ENCODE results near the gene OR52M1. TPM values are rescaled to one million over a fixed set of nuclear protein-coding genes. Genes with fewer than 3 reads are reported as not detected.

OR52M1 gene
- total RNA-seq, 1 donor from 2014 or later = not detected

DNA sequence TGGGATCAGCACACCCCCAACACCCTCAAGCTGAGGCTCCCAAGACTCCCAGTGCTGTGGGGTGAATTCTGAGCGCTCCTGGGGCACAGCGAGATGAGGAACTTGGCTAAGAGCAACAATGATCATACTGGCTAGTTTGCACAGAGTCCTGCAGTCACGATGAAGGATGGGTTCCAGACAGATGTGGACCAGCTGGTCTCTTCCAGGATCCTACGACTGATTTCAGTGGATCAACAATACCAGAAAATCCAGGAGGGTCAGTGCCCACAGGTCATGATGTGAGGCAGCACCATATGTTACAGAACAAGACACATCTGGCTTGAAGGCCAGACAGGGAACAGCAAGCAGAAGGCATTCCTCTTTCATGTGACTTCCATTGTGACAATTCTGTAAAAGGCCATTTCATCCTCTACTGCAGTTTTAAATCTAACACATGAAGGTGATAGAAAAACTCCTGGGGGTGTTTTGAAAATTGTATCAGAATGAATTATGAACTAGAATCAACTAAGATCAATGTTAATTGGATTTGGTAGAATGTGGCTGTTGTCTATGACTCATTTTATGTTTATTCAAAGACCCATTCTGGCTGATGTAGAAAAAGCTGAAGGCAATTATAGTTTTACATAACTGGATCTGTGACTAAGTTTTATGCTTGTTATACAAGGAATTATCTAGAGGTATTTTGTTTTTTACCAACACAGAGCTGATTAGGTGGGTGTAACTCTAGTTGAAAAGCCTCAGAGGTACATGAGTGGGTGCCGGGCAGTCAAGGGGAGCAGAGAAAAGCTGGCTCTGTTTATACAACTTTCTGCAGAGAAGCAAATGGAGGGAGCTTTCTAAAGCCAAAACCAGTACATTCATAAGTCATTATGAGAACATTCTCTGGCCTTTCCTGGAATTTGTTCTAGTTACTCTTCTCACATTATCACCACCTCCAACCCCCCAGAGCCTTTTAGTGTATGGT is 33.4 kb upstream of the OR52M1 start:
- no peaks in the 10 kb centered on the region for H3K9me3 Mint-ChIP-seq (ENCODE audit: unreplicated experiment)
- H3K27me3 Mint-ChIP-seq (ENCODE audit: unreplicated experiment) = no peaks in the 10 kb centered on the region
- H3K4me1 Mint-ChIP-seq (ENCODE audit: unreplicated experiment) = no peaks in the 10 kb centered on the region
- DNase-seq (ENCODE audit: low spot score) = no peak
- H3K4me3 Mint-ChIP-seq (ENCODE audit: unreplicated experiment) = no peak overlapping the region
- no peaks in the 10 kb centered on the region for H3K36me3 Mint-ChIP-seq (ENCODE audit: low read depth, unreplicated experiment)
- TF ChIP-seq, protein P1, sequence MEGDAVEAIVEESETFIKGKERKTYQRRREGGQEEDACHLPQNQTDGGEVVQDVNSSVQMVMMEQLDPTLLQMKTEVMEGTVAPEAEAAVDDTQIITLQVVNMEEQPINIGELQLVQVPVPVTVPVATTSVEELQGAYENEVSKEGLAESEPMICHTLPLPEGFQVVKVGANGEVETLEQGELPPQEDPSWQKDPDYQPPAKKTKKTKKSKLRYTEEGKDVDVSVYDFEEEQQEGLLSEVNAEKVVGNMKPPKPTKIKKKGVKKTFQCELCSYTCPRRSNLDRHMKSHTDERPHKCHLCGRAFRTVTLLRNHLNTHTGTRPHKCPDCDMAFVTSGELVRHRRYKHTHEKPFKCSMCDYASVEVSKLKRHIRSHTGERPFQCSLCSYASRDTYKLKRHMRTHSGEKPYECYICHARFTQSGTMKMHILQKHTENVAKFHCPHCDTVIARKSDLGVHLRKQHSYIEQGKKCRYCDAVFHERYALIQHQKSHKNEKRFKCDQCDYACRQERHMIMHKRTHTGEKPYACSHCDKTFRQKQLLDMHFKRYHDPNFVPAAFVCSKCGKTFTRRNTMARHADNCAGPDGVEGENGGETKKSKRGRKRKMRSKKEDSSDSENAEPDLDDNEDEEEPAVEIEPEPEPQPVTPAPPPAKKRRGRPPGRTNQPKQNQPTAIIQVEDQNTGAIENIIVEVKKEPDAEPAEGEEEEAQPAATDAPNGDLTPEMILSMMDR (IDR thresholded peaks at IDR 0.05; ENCODE audit: unreplicated experiment) = no peak
- no peak overlapping the region for H3K27ac Mint-ChIP-seq (ENCODE audit: unreplicated experiment)

DNA sequence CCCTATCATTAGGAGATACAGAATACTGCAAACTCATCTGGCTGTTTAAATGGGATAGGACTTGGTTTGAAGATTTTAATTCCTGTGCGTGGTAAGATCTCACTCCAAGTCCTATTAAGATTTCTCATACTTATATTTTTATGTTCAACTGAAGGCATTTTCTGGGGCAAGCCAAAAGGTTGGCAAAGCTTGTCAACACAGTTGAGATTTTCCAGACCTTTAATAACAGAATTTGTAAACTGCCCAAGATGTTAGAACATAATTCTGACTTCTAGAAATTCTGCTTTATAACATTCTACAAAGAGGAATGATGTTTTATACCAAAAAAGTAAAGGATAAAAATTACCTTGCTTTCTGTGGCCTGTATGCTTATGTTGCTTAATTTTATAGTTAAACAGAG is 30.8 kb upstream of the OR52M1 start:
- no peaks in the 10 kb centered on the region for H3K4me1 Mint-ChIP-seq (ENCODE audit: unreplicated experiment)
- no peaks in the 10 kb centered on the region for H3K27me3 Mint-ChIP-seq (ENCODE audit: unreplicated experiment)
- H3K27ac Mint-ChIP-seq (ENCODE audit: unreplicated experiment) = no peak overlapping the region
- no peak for DNase-seq (ENCODE audit: low spot score)
- no peaks in the 10 kb centered on the region for H3K9me3 Mint-ChIP-seq (ENCODE audit: unreplicated experiment)
- TF ChIP-seq, protein P1 (IDR thresholded peaks at IDR 0.05; ENCODE audit: unreplicated experiment) = no peak
- H3K4me3 Mint-ChIP-seq (ENCODE audit: unreplicated experiment) = no peak overlapping the region
- no peaks in the 10 kb centered on the region for H3K36me3 Mint-ChIP-seq (ENCODE audit: low read depth, unreplicated experiment)

DNA sequence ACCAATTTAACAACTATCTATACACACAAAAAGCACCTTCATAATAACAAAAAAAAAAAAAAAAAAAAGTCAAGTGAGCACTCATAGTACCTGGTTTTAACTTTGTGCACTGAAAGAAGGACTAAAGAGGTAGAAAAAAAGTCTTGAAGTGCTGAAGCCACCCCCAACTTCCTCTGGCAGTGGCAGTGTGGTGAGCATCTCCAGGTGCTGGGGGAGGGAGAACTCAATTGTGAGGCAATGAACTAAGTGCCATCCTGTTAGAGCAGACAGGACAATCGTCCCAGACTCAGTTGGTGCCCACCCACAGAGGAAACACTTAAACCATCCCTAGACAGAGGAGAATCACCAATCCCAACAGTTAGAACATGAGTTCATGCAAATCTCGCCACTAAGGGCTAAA is 22.7 kb upstream of the OR52M1 start:
- Mint-ChIP-seq H3K27me3 (ENCODE audit: unreplicated experiment) (no peaks in the 10 kb centered on the region), H3K36me3 (ENCODE audit: low read depth, unreplicated experiment) (no peaks in the 10 kb centered on the region), H3K4me1 (ENCODE audit: unreplicated experiment) (no peaks in the 10 kb centered on the region), H3K4me3 (ENCODE audit: unreplicated experiment) (no peak overlapping the region), H3K27ac (ENCODE audit: unreplicated experiment) (no peak overlapping the region), H3K9me3 (ENCODE audit: unreplicated experiment) (no peaks in the 10 kb centered on the region)
- no peak for DNase-seq (ENCODE audit: low spot score)
- TF ChIP-seq, protein P1 (IDR thresholded peaks at IDR 0.05; ENCODE audit: unreplicated experiment) = no peak

DNA sequence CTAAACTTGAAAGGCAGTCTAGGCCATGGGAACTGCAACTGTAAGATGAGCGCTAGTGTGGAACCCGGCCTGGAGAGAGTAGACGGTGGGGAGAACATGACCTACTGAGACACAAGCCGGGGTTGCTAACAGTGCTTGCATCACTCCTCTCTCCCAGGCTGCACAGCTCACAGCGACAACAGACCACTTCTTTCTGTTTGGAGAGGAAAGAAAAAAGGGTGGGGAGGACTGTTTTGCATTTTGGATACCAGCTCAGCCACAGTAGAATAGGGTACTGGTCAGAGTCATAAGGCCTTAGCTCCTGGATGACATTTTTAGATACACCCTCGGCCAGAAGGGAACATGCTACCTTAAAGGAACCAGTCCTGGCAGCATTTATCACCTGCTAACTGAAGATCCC is 22.2 kb upstream of the OR52M1 start:
- TF ChIP-seq, protein P1 (IDR thresholded peaks at IDR 0.05; ENCODE audit: unreplicated experiment) = no peak
- no peak overlapping the region for H3K27ac Mint-ChIP-seq (ENCODE audit: unreplicated experiment)
- H3K36me3 Mint-ChIP-seq (ENCODE audit: low read depth, unreplicated experiment) = no peaks in the 10 kb centered on the region
- H3K9me3 Mint-ChIP-seq (ENCODE audit: unreplicated experiment) = no peaks in the 10 kb centered on the region
- DNase-seq (ENCODE audit: low spot score) = no peak
- H3K4me1 Mint-ChIP-seq (ENCODE audit: unreplicated experiment) = no peaks in the 10 kb centered on the region
- no peak overlapping the region for H3K4me3 Mint-ChIP-seq (ENCODE audit: unreplicated experiment)
- no peaks in the 10 kb centered on the region for H3K27me3 Mint-ChIP-seq (ENCODE audit: unreplicated experiment)

DNA sequence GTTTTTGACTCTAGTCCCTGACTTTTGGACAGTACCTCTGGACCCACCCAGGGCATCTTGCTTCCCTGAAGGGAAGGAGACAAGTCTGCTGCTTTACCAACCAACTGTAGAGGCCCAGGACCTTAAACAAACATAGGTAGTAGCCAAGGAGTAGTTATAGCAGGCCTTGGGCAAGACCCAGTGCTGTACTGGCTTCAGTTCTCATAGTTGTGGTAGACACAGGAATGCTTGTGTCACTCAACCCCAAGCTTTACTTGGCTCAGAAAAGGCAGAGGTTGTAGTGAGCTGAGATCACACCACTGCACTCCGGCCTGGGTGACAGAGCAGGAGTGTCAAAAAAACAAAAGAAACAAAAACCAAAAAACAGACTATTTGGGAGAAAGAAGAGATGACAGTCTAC is 21.3 kb upstream of the OR52M1 start:
- DNase-seq (ENCODE audit: low spot score) = no peak
- Mint-ChIP-seq H3K27ac (ENCODE audit: unreplicated experiment) (no peak overlapping the region), H3K27me3 (ENCODE audit: unreplicated experiment) (no peaks in the 10 kb centered on the region), H3K4me3 (ENCODE audit: unreplicated experiment) (no peak overlapping the region), H3K4me1 (ENCODE audit: unreplicated experiment) (no peaks in the 10 kb centered on the region), H3K9me3 (ENCODE audit: unreplicated experiment) (no peaks in the 10 kb centered on the region), H3K36me3 (ENCODE audit: low read depth, unreplicated experiment) (no peaks in the 10 kb centered on the region)
- TF ChIP-seq, protein P1 (IDR thresholded peaks at IDR 0.05; ENCODE audit: unreplicated experiment) = no peak

Data from endothelial cell (in vitro differentiated cells).